ENCODE measurements around the gene CTTN. TPM values are rescaled to one million over a fixed set of nuclear protein-coding genes. Genes with fewer than 3 reads are reported as not detected.
A peak's percentile ranks its signal among the peaks of the same experiment; 100 is the strongest.

Gene CTTN
- total and polyA plus RNA-seq, 2 of the 13 experiments (the other 11 are each of a cell fraction or from before 2014, with no cell fraction given), result 84.4 to 114 TPM

DNA sequence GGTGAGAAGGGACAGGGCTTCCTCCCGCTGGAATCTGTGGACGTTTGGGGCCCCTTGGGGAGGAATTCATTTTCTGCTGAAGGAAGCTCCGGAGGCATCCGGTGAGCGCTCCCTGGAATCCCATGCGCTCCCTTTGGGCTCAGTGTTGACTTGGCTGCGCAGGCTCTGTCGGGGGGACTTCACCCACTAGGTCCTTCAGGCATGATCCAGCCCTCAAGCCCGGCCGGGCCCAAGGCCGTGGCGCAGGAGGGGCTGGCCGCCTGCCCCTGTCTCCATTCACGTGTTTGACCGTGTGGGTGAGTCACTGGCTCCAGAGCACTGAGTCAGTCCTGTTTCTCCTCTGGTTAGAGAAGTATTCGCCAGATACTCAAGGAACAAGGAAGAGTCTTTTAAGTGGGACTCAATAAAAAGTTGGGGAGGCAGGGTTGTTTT is 1.4 kb downstream of the CTTN start (continued):
- TF ChIP-seq ZNF558 (CRISPR knock-in tag; IDR thresholded peaks at IDR 0.05; ENCODE audit: borderline replicate concordance), result no peak; the same call in 1 of the 2 replicates
- TF ChIP-seq ZNF652 (CRISPR knock-in tag; IDR thresholded peaks at IDR 0.05; ENCODE audit: borderline replicate concordance, low read depth), result no peak
- TF ChIP-seq ZNF792 (CRISPR knock-in tag; IDR thresholded peaks at IDR 0.05), result peak; percentile 26; the same call in 1 of the 2 replicates
- peak; percentile 48; the same call in 1 of the 2 replicates for TF ChIP-seq JUN (CRISPR knock-in tag; IDR thresholded peaks at IDR 0.05)
- TF ChIP-seq ZNF350 (CRISPR knock-in tag; IDR thresholded peaks at IDR 0.05; ENCODE audit: borderline replicate concordance, low read depth), result peak; percentile 35; the same call in 1 of the 2 replicates
- TF ChIP-seq HOXA3 (CRISPR knock-in tag; IDR thresholded peaks at IDR 0.05), result peak; percentile 12; the same call in 1 of the 2 replicates
- TF ChIP-seq, protein P1, sequence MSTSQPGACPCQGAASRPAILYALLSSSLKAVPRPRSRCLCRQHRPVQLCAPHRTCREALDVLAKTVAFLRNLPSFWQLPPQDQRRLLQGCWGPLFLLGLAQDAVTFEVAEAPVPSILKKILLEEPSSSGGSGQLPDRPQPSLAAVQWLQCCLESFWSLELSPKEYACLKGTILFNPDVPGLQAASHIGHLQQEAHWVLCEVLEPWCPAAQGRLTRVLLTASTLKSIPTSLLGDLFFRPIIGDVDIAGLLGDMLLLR (CRISPR knock-in tag; IDR thresholded peaks at IDR 0.05), result no peak; the same call in 1 of the 2 replicates
- no peak for TF ChIP-seq ZNF781 (CRISPR knock-in tag; IDR thresholded peaks at IDR 0.05; ENCODE audit: borderline replicate concordance, not compliant biosample characterization)
- TF ChIP-seq, protein P2, sequence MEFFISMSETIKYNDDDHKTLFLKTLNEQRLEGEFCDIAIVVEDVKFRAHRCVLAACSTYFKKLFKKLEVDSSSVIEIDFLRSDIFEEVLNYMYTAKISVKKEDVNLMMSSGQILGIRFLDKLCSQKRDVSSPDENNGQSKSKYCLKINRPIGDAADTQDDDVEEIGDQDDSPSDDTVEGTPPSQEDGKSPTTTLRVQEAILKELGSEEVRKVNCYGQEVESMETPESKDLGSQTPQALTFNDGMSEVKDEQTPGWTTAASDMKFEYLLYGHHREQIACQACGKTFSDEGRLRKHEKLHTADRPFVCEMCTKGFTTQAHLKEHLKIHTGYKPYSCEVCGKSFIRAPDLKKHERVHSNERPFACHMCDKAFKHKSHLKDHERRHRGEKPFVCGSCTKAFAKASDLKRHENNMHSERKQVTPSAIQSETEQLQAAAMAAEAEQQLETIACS (CRISPR knock-in tag; IDR thresholded peaks at IDR 0.05), result no peak
- peak; percentile 69; the same call in 1 of the 2 replicates for TF ChIP-seq ZNF788 (CRISPR knock-in tag; IDR thresholded peaks at IDR 0.05; ENCODE audit: borderline replicate concordance)
- TF ChIP-seq, protein P3, sequence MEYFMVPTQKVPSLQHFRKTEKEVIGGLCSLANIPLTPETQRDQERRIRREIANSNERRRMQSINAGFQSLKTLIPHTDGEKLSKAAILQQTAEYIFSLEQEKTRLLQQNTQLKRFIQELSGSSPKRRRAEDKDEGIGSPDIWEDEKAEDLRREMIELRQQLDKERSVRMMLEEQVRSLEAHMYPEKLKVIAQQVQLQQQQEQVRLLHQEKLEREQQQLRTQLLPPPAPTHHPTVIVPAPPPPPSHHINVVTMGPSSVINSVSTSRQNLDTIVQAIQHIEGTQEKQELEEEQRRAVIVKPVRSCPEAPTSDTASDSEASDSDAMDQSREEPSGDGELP (IDR thresholded peaks at IDR 0.05; ENCODE audit: borderline replicate concordance, low read depth), result no peak
- TF ChIP-seq TEAD3 (CRISPR knock-in tag; optimal IDR thresholded peaks at IDR 0.05; ENCODE audit: borderline replicate concordance), result peak; percentile 79
- TF ChIP-seq, protein P4, sequence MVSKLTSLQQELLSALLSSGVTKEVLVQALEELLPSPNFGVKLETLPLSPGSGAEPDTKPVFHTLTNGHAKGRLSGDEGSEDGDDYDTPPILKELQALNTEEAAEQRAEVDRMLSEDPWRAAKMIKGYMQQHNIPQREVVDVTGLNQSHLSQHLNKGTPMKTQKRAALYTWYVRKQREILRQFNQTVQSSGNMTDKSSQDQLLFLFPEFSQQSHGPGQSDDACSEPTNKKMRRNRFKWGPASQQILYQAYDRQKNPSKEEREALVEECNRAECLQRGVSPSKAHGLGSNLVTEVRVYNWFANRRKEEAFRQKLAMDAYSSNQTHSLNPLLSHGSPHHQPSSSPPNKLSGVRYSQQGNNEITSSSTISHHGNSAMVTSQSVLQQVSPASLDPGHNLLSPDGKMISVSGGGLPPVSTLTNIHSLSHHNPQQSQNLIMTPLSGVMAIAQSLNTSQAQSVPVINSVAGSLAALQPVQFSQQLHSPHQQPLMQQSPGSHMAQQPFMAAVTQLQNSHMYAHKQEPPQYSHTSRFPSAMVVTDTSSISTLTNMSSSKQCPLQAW (CRISPR knock-in tag; IDR thresholded peaks at IDR 0.05), result peak; percentile 67; the same call in 1 of the 2 replicates
- TF ChIP-seq, protein P5, sequence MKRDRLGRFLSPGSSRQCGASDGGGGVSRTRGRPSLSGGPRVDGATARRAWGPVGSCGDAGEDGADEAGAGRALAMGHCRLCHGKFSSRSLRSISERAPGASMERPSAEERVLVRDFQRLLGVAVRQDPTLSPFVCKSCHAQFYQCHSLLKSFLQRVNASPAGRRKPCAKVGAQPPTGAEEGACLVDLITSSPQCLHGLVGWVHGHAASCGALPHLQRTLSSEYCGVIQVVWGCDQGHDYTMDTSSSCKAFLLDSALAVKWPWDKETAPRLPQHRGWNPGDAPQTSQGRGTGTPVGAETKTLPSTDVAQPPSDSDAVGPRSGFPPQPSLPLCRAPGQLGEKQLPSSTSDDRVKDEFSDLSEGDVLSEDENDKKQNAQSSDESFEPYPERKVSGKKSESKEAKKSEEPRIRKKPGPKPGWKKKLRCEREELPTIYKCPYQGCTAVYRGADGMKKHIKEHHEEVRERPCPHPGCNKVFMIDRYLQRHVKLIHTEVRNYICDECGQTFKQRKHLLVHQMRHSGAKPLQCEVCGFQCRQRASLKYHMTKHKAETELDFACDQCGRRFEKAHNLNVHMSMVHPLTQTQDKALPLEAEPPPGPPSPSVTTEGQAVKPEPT (CRISPR knock-in tag; IDR thresholded peaks at IDR 0.05; ENCODE audit: low read depth), result no peak
- TF ChIP-seq ZNF326 (CRISPR knock-in tag; IDR thresholded peaks at IDR 0.05; ENCODE audit: borderline replicate concordance), result no peak
- TF ChIP-seq EED (CRISPR knock-in tag; IDR thresholded peaks at IDR 0.05), result no peak
- 0 out of 2 replicates have a peak, but pooled peaks have one; percentile 42 for TF ChIP-seq FOSL1 (CRISPR knock-in tag; IDR thresholded peaks at IDR 0.05; ENCODE audit: borderline replicate concordance)
- peak; percentile 83 for TF ChIP-seq MXD4 (CRISPR knock-in tag; IDR thresholded peaks at IDR 0.05)
- no peak for TF ChIP-seq RORA (CRISPR knock-in tag; IDR thresholded peaks at IDR 0.05)
- TF ChIP-seq ZNF263 (CRISPR knock-in tag; IDR thresholded peaks at IDR 0.05), result peak; percentile 63
- TF ChIP-seq, protein P6, sequence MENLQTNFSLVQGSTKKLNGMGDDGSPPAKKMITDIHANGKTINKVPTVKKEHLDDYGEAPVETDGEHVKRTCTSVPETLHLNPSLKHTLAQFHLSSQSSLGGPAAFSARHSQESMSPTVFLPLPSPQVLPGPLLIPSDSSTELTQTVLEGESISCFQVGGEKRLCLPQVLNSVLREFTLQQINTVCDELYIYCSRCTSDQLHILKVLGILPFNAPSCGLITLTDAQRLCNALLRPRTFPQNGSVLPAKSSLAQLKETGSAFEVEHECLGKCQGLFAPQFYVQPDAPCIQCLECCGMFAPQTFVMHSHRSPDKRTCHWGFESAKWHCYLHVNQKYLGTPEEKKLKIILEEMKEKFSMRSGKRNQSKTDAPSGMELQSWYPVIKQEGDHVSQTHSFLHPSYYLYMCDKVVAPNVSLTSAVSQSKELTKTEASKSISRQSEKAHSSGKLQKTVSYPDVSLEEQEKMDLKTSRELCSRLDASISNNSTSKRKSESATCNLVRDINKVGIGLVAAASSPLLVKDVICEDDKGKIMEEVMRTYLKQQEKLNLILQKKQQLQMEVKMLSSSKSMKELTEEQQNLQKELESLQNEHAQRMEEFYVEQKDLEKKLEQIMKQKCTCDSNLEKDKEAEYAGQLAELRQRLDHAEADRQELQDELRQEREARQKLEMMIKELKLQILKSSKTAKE (CRISPR knock-in tag; IDR thresholded peaks at IDR 0.05; ENCODE audit: borderline replicate concordance), result 0 out of 2 replicates have a peak, but pooled peaks have one; percentile 14
- no peak for TF ChIP-seq ZNF207 (IDR thresholded peaks at IDR 0.05; ENCODE audit: borderline replicate concordance)

Measured in HepG2 (cell line).